T-helper 1 cell (primary cell): Measurements from ENCODE around the gene NUDT2.
"Not testable (repeated sequence)": the region's sequence is repeated elsewhere in the genome, so short reads cannot be mapped to it uniquely, and the experiment has no call there.

Experiments used
- DNase-seq, 5 donors: peaks; one replicate each; pipeline ENCODE4 v3.0.0-alpha.2; 2012 to 2020

Gene NUDT2

GRCh38 chr9:34335376-34335775, 6.0 kb downstream of the NUDT2 start:
- no peak for DNase-seq

- no peak for DNase-seq
Observed at GRCh38 chr9:34337403-34337802, 8.0 kb downstream of the NUDT2 start.

GRCh38 chr9:34338079-34338478, 8.7 kb downstream of the NUDT2 start:
- DNase-seq: not testable (repeated sequence)

GRCh38 chr9:34338665-34339385, 9.5 kb downstream of the NUDT2 start:
- no peak for DNase-seq

GRCh38 chr9:34341659-34342295, 12.4 kb downstream of the NUDT2 start:
- DNase-seq: no peak

GRCh38 chr9:34343090-34343489, 13.7 kb downstream of the NUDT2 start:
- no peak for DNase-seq

GRCh38 chr9:34343605-34344004, 14.2 kb downstream of the NUDT2 start:
- no peak for DNase-seq

- no peak for DNase-seq
Observed at GRCh38 chr9:34346873-34347799, 17.8 kb downstream of the NUDT2 start.

GRCh38 chr9:34347800-34348158, 18.4 kb downstream of the NUDT2 start:
- DNase-seq: no peak

- no peak for DNase-seq
Observed at GRCh38 chr9:34349324-34349723, 20.0 kb downstream of the NUDT2 start.

- DNase-seq: not testable (repeated sequence)
Observed at GRCh38 chr9:34352122-34352652, 22.8 kb downstream of the NUDT2 start.

GRCh38 chr9:34352957-34353356, 23.6 kb downstream of the NUDT2 start:
- not testable (repeated sequence) for DNase-seq

GRCh38 chr9:34362614-34363214, 33.3 kb downstream of the NUDT2 start:
- no peak for DNase-seq

GRCh38 chr9:34363619-34364351, 34.4 kb downstream of the NUDT2 start:
- DNase-seq: peak in 1 of 5 donors; percentile 48

GRCh38 chr9:34365282-34365681, 35.9 kb downstream of the NUDT2 start:
- no peak for DNase-seq

- no peak for DNase-seq
Observed at GRCh38 chr9:34366365-34366764, 37.0 kb downstream of the NUDT2 start.

- DNase-seq: not testable (repeated sequence)
Observed at GRCh38 chr9:34367751-34368410, 38.5 kb downstream of the NUDT2 start.

- not testable (repeated sequence) for DNase-seq
Observed at GRCh38 chr9:34368796-34369195, 39.4 kb downstream of the NUDT2 start.

GRCh38 chr9:34369636-34370035, 40.3 kb downstream of the NUDT2 start:
- DNase-seq: no peak

GRCh38 chr9:34370335-34370969, 41.1 kb downstream of the NUDT2 start:
- DNase-seq: no peak
